Transverse colon (tissue), 4 donors: ENCODE measurements around the gene PRR29. TPM values are rescaled to one million over a fixed set of nuclear protein-coding genes. Genes with fewer than 3 reads are reported as not detected.

Source experiments
- DNase-seq: peaks from one replicate; pipeline ENCODE4 v3.0.0-alpha.2; 2019
- H3K27ac ChIP-seq, 4 donors: fragments of 200-600 bp; sonication (generic); 2 replicates each; pipeline ENCODE4 v1.5.1; 2016 to 2018; ENCODE audit warnings: inconsistent platforms in 4 of 4
- H3K27me3 ChIP-seq: fragments of 200-600 bp; sonication (generic); 2 replicates; pipeline ENCODE4 v1.5.1; 2017; ENCODE audit warnings: inconsistent platforms
- H3K36me3 ChIP-seq, 4 donors: fragments of 200-600 bp; sonication (generic); 2 replicates each; pipeline ENCODE4 v1.5.1; 2017 to 2019; ENCODE audit warnings: inconsistent platforms in 4 of 4
- H3K4me1 ChIP-seq, 4 donors: fragments of 200-600 bp; sonication (generic); 2 replicates each; pipeline ENCODE4 v1.5.1; 2017 to 2020; ENCODE audit warnings: inconsistent platforms in 4 of 4
- H3K4me3 ChIP-seq, 4 donors: fragments of 200-600 bp; sonication (generic); 1 replicate in 1 of 4; 2 replicates in 3 of 4; pipeline versions ENCODE4 v1.5.1 to v1.6.1; 2017 to 2019; ENCODE audit warnings: inconsistent platforms in 4 of 4
- H3K9me3 ChIP-seq, 2 donors: fragments of 200-600 bp; sonication (generic); 2 replicates each; pipeline ENCODE4 v1.5.1; 2017 to 2019; ENCODE audit warnings: inconsistent platforms in 2 of 2
- EP300 ChIP-seq: sonication (generic); formaldehyde crosslinking; IDR thresholded peaks from one replicate; pipeline ENCODE4 v1.6.1; 2017; ENCODE audit warnings: antibody characterized with exemption, low read depth
- POLR2A ChIP-seq: fragments of 450-650 bp; IDR thresholded peaks from one replicate; pipeline ENCODE4 v1.6.1; 2016; ENCODE audit warnings: antibody characterized with exemption, mild to moderate bottlenecking, moderate library complexity
- POLR2AphosphoS5 ChIP-seq, 3 donors: sonication (generic); formaldehyde crosslinking; IDR thresholded peaks; one replicate each; pipeline ENCODE4 v1.6.1; 2016; ENCODE audit warnings: antibody characterized with exemption in 3 of 3
- WGBS, 2 donors: methylation state at CpG; one replicate each; pipeline ENCODE4 v1.1.5; 2018; ENCODE audit warnings: low coverage in 1 of 2; 5-methylcytosine and 5-hydroxymethylcytosine counted together
- in situ Hi-C, 4 donors: fragments of 200-750 bp; cut with MboI; loops; one replicate each; pipeline versions ENCODE4 v1.15.0 to v1.15.1; 2017; ENCODE audit warnings: low sequenced_read_pairs in 3 of 4, low pct_ligation_motif_present in 1 of 4, low pct_unique_long_range_greater_than_20kb in 1 of 4
- intact Hi-C: fragments of 100-400 bp; cut with DNase I; formaldehyde crosslinking; loops from one replicate; pipeline ENCODE4 v1.15.1; 2023; ENCODE audit warnings: low total_unique reads
- total RNA-seq, 4 donors: library from RNA; depleted of rRNA; stranded (reverse); fragments of >200 nt; gene quantifications; one replicate each; pipeline ENCODE4 v1.1.0, GENCODE V29; 2016
- TF ChIP-seq, protein P1 (sequence below), 5 experiments: fragments of 200-600 bp in 3 of 5; fragments of 450-650 bp in 2 of 5; sonication (generic) in 3 of 5; IDR thresholded peaks; 1 replicate in 2 of 5; 2 replicates in 3 of 5; pipeline ENCODE4 v1.5.1; 2016 to 2017; ENCODE audit warnings: antibody characterized with exemption in 5 of 5, inconsistent platforms in 3 of 5, mild to moderate bottlenecking in 2 of 5, moderate library complexity in 1 of 5

The PRR29 gene
- total RNA-seq, 4 donors from 2014 or later = not detected

- Histone ChIP-seq H3K9me3 (no peaks in the 10 kb centered on the region), H3K4me1 (peaks cover 0 to 7% (median 5%) of the 10 kb centered on the region in 4 donors), H3K27me3 (no peaks in the 10 kb centered on the region), H3K36me3 (no peaks in the 10 kb centered on the region), H3K4me3 (no peak overlapping the region), H3K27ac (peak overlapping the region in 1 of 4 donors; percentile 30)
- DNase-seq = no peak
- TF ChIP-seq, protein P1, sequence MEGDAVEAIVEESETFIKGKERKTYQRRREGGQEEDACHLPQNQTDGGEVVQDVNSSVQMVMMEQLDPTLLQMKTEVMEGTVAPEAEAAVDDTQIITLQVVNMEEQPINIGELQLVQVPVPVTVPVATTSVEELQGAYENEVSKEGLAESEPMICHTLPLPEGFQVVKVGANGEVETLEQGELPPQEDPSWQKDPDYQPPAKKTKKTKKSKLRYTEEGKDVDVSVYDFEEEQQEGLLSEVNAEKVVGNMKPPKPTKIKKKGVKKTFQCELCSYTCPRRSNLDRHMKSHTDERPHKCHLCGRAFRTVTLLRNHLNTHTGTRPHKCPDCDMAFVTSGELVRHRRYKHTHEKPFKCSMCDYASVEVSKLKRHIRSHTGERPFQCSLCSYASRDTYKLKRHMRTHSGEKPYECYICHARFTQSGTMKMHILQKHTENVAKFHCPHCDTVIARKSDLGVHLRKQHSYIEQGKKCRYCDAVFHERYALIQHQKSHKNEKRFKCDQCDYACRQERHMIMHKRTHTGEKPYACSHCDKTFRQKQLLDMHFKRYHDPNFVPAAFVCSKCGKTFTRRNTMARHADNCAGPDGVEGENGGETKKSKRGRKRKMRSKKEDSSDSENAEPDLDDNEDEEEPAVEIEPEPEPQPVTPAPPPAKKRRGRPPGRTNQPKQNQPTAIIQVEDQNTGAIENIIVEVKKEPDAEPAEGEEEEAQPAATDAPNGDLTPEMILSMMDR (IDR thresholded peaks at IDR 0.05) = no peak
- TF ChIP-seq POLR2A (no peak), POLR2AphosphoS5 (IDR thresholded peaks at IDR 0.05) (no peak), EP300 (no peak)
- intact Hi-C loops = no loop called here
- in situ Hi-C loops = no loop called here
- 88% methylated on average over 4 of the region's 4 CpGs; no CpG with 5 or more reads in 1 of the 2 donors for WGBS, 2 donors
These were observed 35.0 kb upstream of the PRR29 start for GRCh38 chr17:63963123-63963522.

GRCh38 chr17:63966646-63967264 lies 31.4 kb upstream of the PRR29 start:
- 86 to 100% methylated on average over 1 to 10 of the region's 11 CpGs for WGBS, 2 donors
- Histone ChIP-seq H3K27me3 (no peaks in the 10 kb centered on the region), H3K9me3 (no peaks in the 10 kb centered on the region), H3K4me3 (no peak overlapping the region), H3K27ac (no peak overlapping the region), H3K36me3 (no peaks in the 10 kb centered on the region), H3K4me1 (no peaks in the 10 kb centered on the region)
- DNase-seq = no peak
- TF ChIP-seq, protein P1 (IDR thresholded peaks at IDR 0.05) = no peak
- TF ChIP-seq POLR2AphosphoS5 (IDR thresholded peaks at IDR 0.05) (no peak), POLR2A (no peak), EP300 (no peak)
- intact Hi-C loops = no loop called here
- in situ Hi-C loops = no loop called here

DNA sequence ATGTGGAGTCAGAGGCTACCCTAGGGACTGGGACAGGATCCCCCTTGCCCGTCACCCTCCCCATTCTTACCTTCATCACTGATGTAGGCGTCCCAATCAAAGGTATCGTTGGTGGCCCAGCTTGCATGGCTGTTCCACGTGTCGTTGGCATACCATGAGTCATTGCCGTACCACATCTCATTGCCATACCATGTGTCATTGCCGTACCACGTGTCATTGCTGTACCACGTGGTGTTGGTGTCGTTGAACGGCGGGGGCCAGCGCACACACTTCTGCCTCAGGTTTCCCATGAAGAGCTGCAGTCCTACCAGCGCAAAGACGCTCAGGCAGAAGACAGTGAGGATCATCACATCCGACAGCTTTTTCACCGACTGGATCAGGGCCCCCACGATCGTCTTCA lies 30.2 kb upstream of the PRR29 start:
- in situ Hi-C loops = no loop called here

DNA sequence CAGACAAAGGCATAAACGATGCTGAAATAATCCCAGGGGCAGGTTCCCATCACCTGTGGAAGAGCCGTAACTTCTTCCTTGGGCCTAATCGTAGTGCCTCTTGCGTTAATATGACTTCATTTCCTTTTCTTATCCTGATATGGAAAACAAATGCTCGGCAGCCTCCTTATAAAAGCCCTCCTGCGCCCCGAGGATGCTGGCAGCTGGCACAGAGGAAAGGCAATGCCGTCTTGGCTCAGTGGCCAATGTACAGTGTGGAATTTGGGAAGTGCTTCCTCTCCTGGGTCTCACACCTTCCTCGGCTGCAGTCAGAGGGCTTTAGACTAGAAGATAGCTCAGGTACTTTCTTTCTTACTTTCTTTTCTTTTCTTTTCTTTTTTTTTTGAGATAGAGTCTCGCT lies 28.9 kb upstream of the PRR29 start:
- intact Hi-C loops (no loop called here), in situ Hi-C loops (no loop called here)
- no peaks in the 10 kb centered on the region for H3K36me3 ChIP-seq
- no peak for DNase-seq
- WGBS, 2 donors = 42 to 78% methylated on average over 3 to 10 of the region's 10 CpGs
- H3K4me1 ChIP-seq = no peaks in the 10 kb centered on the region
- H3K27ac ChIP-seq = no peak overlapping the region
- no peaks in the 10 kb centered on the region for H3K9me3 ChIP-seq
- H3K27me3 ChIP-seq = no peaks in the 10 kb centered on the region
- TF ChIP-seq, protein P1 (IDR thresholded peaks at IDR 0.05) = no peak
- TF ChIP-seq POLR2AphosphoS5 (IDR thresholded peaks at IDR 0.05) = no peak
- no peak for TF ChIP-seq POLR2A
- TF ChIP-seq EP300 = no peak
- no peak overlapping the region for H3K4me3 ChIP-seq

More for the DNA sequence above, 30.2 kb upstream of the PRR29 start:
- H3K27ac ChIP-seq = no peak overlapping the region
- WGBS, 2 donors = 91% methylated on average over 19 of the region's 19 CpGs; no CpG with 5 or more reads in 1 of the 2 donors
- H3K4me1 ChIP-seq = no peaks in the 10 kb centered on the region
- no peak for TF ChIP-seq POLR2A
- no peak for TF ChIP-seq EP300
- TF ChIP-seq POLR2AphosphoS5 (IDR thresholded peaks at IDR 0.05) = no peak
- TF ChIP-seq, protein P1 (IDR thresholded peaks at IDR 0.05) = no peak
- no peaks in the 10 kb centered on the region for H3K36me3 ChIP-seq
- no peak overlapping the region for H3K4me3 ChIP-seq
- intact Hi-C loops = no loop called here
- no peaks in the 10 kb centered on the region for H3K9me3 ChIP-seq
- no peak for DNase-seq
- H3K27me3 ChIP-seq = no peaks in the 10 kb centered on the region
